Heart right ventricle (tissue), 16 donors: ENCODE data around the gene MAPKAP1. TPM values are rescaled to one million over a fixed set of nuclear protein-coding genes. Genes with fewer than 3 reads are reported as not detected.

Source experiments
- ATAC-seq, 8 donors: fragments of 200-7000 bp; cut with Tn5 transposase; one replicate each; pipeline ENCODE4 v1.9.1; 2020; ENCODE audit warnings: mild to moderate bottlenecking in 8 of 8, moderate library complexity in 8 of 8, moderate number of reproducible peaks in 1 of 8
- DNase-seq, 2 donors: peaks; one replicate each; pipeline ENCODE4 v3.0.0-alpha.2; 2020
- H3K27ac ChIP-seq, 10 donors: fragments of 200-600 bp; sonication (generic) in 2 of 10; one replicate each; pipeline versions ENCODE4 v1.5.0 to v1.8.0; 2020 to 2022; ENCODE audit warnings: mild to moderate bottlenecking in 3 of 10
- H3K27me3 ChIP-seq, 7 donors: fragments of 200-600 bp; one replicate each; pipeline ENCODE4 v1.8.0; 2021 to 2022; ENCODE audit warnings: mild to moderate bottlenecking in 2 of 7
- H3K36me3 ChIP-seq, 9 donors: fragments of 200-600 bp; sonication (generic) in 1 of 9; one replicate each; pipeline versions ENCODE4 v1.5.0 to v1.8.0; 2020 to 2022; ENCODE audit warnings: mild to moderate bottlenecking in 2 of 9
- H3K4me1 ChIP-seq, 9 donors: fragments of 200-600 bp; sonication (generic) in 1 of 9; one replicate each; pipeline versions ENCODE4 v1.5.0 to v1.8.0; 2020 to 2022; ENCODE audit warnings: mild to moderate bottlenecking in 4 of 9
- H3K4me3 ChIP-seq, 10 donors: fragments of 200-600 bp; sonication (generic) in 2 of 10; one replicate each; pipeline versions ENCODE4 v1.5.0 to v1.8.0; 2020 to 2022; ENCODE audit warnings: mild to moderate bottlenecking in 7 of 10, moderate library complexity in 2 of 10
- H3K9me3 ChIP-seq, 11 donors: fragments of 200-600 bp in 10 of 11; sonication (generic) in 2 of 11; one replicate each; pipeline versions ENCODE4 v1.5.0 to v1.8.0; 2013 to 2022; ENCODE audit warnings: mild to moderate bottlenecking in 2 of 11, control low read depth in 1 of 11, moderate library complexity in 1 of 11
- CTCF ChIP-seq, 9 donors: fragments of 200-600 bp; sonication (generic) in 2 of 9; IDR thresholded peaks; one replicate each; pipeline versions ENCODE4 v1.5.0 to v1.8.0; 2021 to 2022; ENCODE audit warnings: antibody characterized with exemption in 9 of 9, mild to moderate bottlenecking in 5 of 9, moderate library complexity in 1 of 9
- WGBS, 2 donors: extraction: QIAGEN DNeasy Blood & Tissue Kit; methylation state at CpG; one replicate each; pipeline ENCODE4 v1.1.7; 2013; ENCODE audit warnings: inconsistent platforms in 1 of 2; 5-methylcytosine and 5-hydroxymethylcytosine counted together
- intact Hi-C, 10 donors: fragments of 100-400 bp; cut with DNase I; formaldehyde crosslinking; loops; one replicate each; pipeline versions ENCODE4 v1.11.1 to v1.14.2; 2022
- polyA plus RNA-seq, 2 donors: library from polyadenylated mRNA; stranded (reverse); fragments of 200-250 nt; gene quantifications; one replicate each; pipeline ENCODE4 v1.2.3, GENCODE V29; 2013
- total RNA-seq, 10 donors: library from RNA; stranded (reverse); fragmentation: NEBNext Ultra II Directional in 3 of 10; extraction: Animal tissue kit (Norgen Biotek cat#: 25700) in 3 of 10; gene quantifications; one replicate each; pipeline versions ENCODE4 v1.2.1 to v1.2.4, GENCODE V29; 2021 to 2023
- donor health status: Arrhythmogenic right ventricular cardiomyopathy.
- donor health status: ischemic (EF 13 %, LVEDD 7.1; RV severe dilation, severe dysfunction).
- donor health status: healthy with polysubstance abuse.
- donor health status: DM: no; HTN: yes; CAD: no.
- donor health status: DM: no; HTN: no; CAD: no.
- donor health status: ischemic (EF 25% LVEDD 6.9; RV normal size, moderate dysfunction).
- donor health status: ischemic (EF 25% LVEDD 5.7; RV mildly dilated, moderate dysfunction).
- donor health status: healthy.
- donor health status: DM: yes; HTN: yes; CAD: no.
- donor health status: Ischemic cardiomyopathy.
- donor health status: ischemic (EF 35%, LVEDD 5.7; RV mildly dilated, moderate dysfunction).
- donor health status: nonischemic (EF 11% LVEDD 7.7; RV severe dilation, severe dysfunction).
- donor health status: DM: yes; HTN: yes; CAD: no.
- donor health status: PGD.
- donor health status: ischemic (EF 29% LVEDD 5.4; RV normal size, mild dysfunction).
- donor health status: nonischemic (EF 23%, LVEDD 6.1; RV moderate dilation, normal function).

Gene MAPKAP1
- total and polyA plus RNA-seq, 12 donors, result 102 to 143 (median 116) TPM

- Histone ChIP-seq H3K9me3 (no peaks in the 10 kb centered on the region), H3K27ac (no peak overlapping the region), H3K4me3 (no peak overlapping the region), H3K36me3 (peaks cover 0 to 4% (median 0%) of the 10 kb centered on the region in 9 donors), H3K27me3 (no peaks in the 10 kb centered on the region), H3K4me1 (peaks cover 0 to 8% (median 0%) of the 10 kb centered on the region in 9 donors)
- no peak for DNase-seq
- intact Hi-C loops, result loop anchor here in 1 of 10 donors (10.0 kb wide), 1 partner anchor 59 kb away; no protein-coding TSS in a partner anchor
- no peak for ATAC-seq
- 92 to 94% methylated on average over 12 of the region's 12 CpGs for WGBS, 2 donors
- TF ChIP-seq CTCF (IDR thresholded peaks at IDR 0.05), result no peak
These were observed 212.9 kb downstream of the MAPKAP1 start for GRCh38 chr9:125493881-125494652.

- Histone ChIP-seq H3K9me3 (no peaks in the 10 kb centered on the region), H3K27me3 (no peaks in the 10 kb centered on the region), H3K4me3 (no peak overlapping the region), H3K36me3 (peaks cover 0 to 4% (median 0%) of the 10 kb centered on the region in 9 donors), H3K27ac (no peak overlapping the region), H3K4me1 (peaks cover 0 to 8% (median 0%) of the 10 kb centered on the region in 9 donors)
- no peak for DNase-seq
- WGBS, 2 donors, result 96% methylated on average over 5 of the region's 5 CpGs
- intact Hi-C loops, result loop anchor here in 1 of 10 donors (10.0 kb wide), 1 partner anchor 59 kb away; no protein-coding TSS in a partner anchor
- ATAC-seq, result no peak
- no peak for TF ChIP-seq CTCF (IDR thresholded peaks at IDR 0.05)
These were observed 213.6 kb downstream of the MAPKAP1 start for GRCh38 chr9:125493384-125493783.

GRCh38 chr9:125492719-125493118 is 214.3 kb downstream of the MAPKAP1 start:
- no peaks in the 10 kb centered on the region for H3K27me3 ChIP-seq
- H3K4me3 ChIP-seq, result no peak overlapping the region
- H3K9me3 ChIP-seq, result no peaks in the 10 kb centered on the region
- 83 to 84% methylated on average over 2 of the region's 2 CpGs for WGBS, 2 donors
- no peak for TF ChIP-seq CTCF (IDR thresholded peaks at IDR 0.05)
- H3K27ac ChIP-seq, result no peak overlapping the region
- peaks cover 0 to 4% (median 0%) of the 10 kb centered on the region in 9 donors for H3K36me3 ChIP-seq
- intact Hi-C loops, result loop anchor here in 1 of 10 donors (10.0 kb wide), 1 partner anchor 58 kb away; no protein-coding TSS in a partner anchor
- no peak for ATAC-seq
- no peak for DNase-seq
- peaks cover 0 to 3% (median 0%) of the 10 kb centered on the region in 9 donors for H3K4me1 ChIP-seq

GRCh38 chr9:125487842-125488241 is 219.2 kb downstream of the MAPKAP1 start:
- Histone ChIP-seq H3K9me3 (no peaks in the 10 kb centered on the region), H3K27me3 (no peaks in the 10 kb centered on the region), H3K4me1 (peaks cover 0 to 35% (median 20%) of the 10 kb centered on the region in 9 donors), H3K27ac (no peak overlapping the region), H3K36me3 (peaks cover 0 to 15% (median 0%) of the 10 kb centered on the region in 9 donors), H3K4me3 (no peak overlapping the region)
- intact Hi-C loops, result no loop called here
- no peak for TF ChIP-seq CTCF (IDR thresholded peaks at IDR 0.05)
- 49 to 73% methylated on average over 2 of the region's 2 CpGs for WGBS, 2 donors
- ATAC-seq (no peak), DNase-seq (no peak)
